WTC11 (cell line): ENCODE measurements around the gene FCHSD2. TPM values are rescaled to one million over a fixed set of nuclear protein-coding genes. Genes with fewer than 3 reads are reported as not detected.

Experiments
- ATAC-seq: fragments of 200-7000 bp; cut with Tn5 transposase; 2 replicates; pipeline ENCODE4 v1.10.0; 2021; ENCODE audit warnings: mild to moderate bottlenecking, moderate library complexity
- CTCF ChIA-PET: fragments of 300-600 bp; sonication (Branson Sonifier 250); formaldehyde crosslinking; loops from one replicate; lab custom pipeline; 2021; ENCODE audit warnings: antibody characterized with exemption; lab: Charles Lee
- POLR2A ChIA-PET: fragments of 350-600 bp; sonication (Branson Sonifier 250); formaldehyde crosslinking; loops from one replicate; lab custom pipeline; 2021; ENCODE audit warnings: antibody characterized with exemption; lab: Charles Lee
- DNase-seq: peaks from one replicate; pipeline ENCODE4 v3.0.0; 2021; ENCODE audit warnings: low spot score
- H3K27ac Mint-ChIP-seq: 2 replicates; pipeline ENCODE4 v1.8.0; 2021; ENCODE audit warnings: mixed read lengths
- H3K27me3 Mint-ChIP-seq: 2 replicates; pipeline ENCODE4 v1.8.0; 2021; ENCODE audit warnings: low read depth, mild to moderate bottlenecking, moderate library complexity, mixed read lengths
- H3K36me3 Mint-ChIP-seq: 2 replicates; pipeline ENCODE4 v1.8.0; 2021; ENCODE audit warnings: mixed read lengths
- H3K4me1 Mint-ChIP-seq: 2 replicates; pipeline ENCODE4 v1.8.0; 2022; ENCODE audit warnings: mixed read lengths
- H3K4me3 Mint-ChIP-seq: 2 replicates; pipeline ENCODE4 v1.8.0; 2021; ENCODE audit warnings: mild to moderate bottlenecking, moderate library complexity, mixed read lengths
- H3K9me3 Mint-ChIP-seq: 2 replicates; pipeline ENCODE4 v1.8.0; 2021; ENCODE audit warnings: mixed read lengths
- ARID4B ChIP-seq: sonication (generic); formaldehyde crosslinking; IDR thresholded peaks from 2 replicates; pipeline ENCODE4 v1.8.0; 2023; ENCODE audit warnings: missing genetic modification reagents, mild to moderate bottlenecking, borderline replicate concordance
- CBFB ChIP-seq: sonication (generic); formaldehyde crosslinking; IDR thresholded peaks from 2 replicates; pipeline ENCODE4 v1.8.1; 2022; ENCODE audit warnings: mild to moderate bottlenecking, low read depth, missing genetic modification reagents
- E2F1 ChIP-seq: sonication (generic); formaldehyde crosslinking; IDR thresholded peaks from 2 replicates; pipeline ENCODE4 v1.8.0; 2022; ENCODE audit warnings: mild to moderate bottlenecking, missing genetic modification reagents
- ERG ChIP-seq: fragments of 250-450 bp; sonication (Bioruptor Pico); IDR thresholded peaks from 2 replicates; pipeline ENCODE4 v1.8.0; 2021; ENCODE audit warnings: mild to moderate bottlenecking
- HMGXB4 ChIP-seq: sonication (generic); formaldehyde crosslinking; IDR thresholded peaks from 2 replicates; pipeline ENCODE4 v1.8.1; 2023; ENCODE audit warnings: mild to moderate bottlenecking, moderate library complexity, missing genetic modification reagents
- NFYB ChIP-seq: sonication (generic); formaldehyde crosslinking; conservative IDR thresholded peaks from 2 replicates; pipeline ENCODE4 v1.8.0; 2022; ENCODE audit warnings: low read depth, missing genetic modification reagents
- NR1H2 ChIP-seq: sonication (generic); formaldehyde crosslinking; IDR thresholded peaks from 2 replicates; pipeline ENCODE4 v1.9.0; 2021; ENCODE audit warnings: mild to moderate bottlenecking, moderate library complexity, missing genetic modification reagents
- SMAD3 ChIP-seq: sonication (generic); formaldehyde crosslinking; IDR thresholded peaks from 2 replicates; pipeline ENCODE4 v1.8.0; 2022; ENCODE audit warnings: missing genetic modification reagents, mild to moderate bottlenecking, borderline replicate concordance
- ZBTB21 ChIP-seq: sonication (generic); formaldehyde crosslinking; IDR thresholded peaks from 2 replicates; pipeline ENCODE4 v1.8.1; 2023; ENCODE audit warnings: mild to moderate bottlenecking, missing genetic modification reagents, borderline replicate concordance
- ZNF317 ChIP-seq: sonication (generic); formaldehyde crosslinking; IDR thresholded peaks from 2 replicates; pipeline ENCODE4 v1.8.1; 2023; ENCODE audit warnings: low read depth, mild to moderate bottlenecking, moderate library complexity, missing genetic modification reagents, borderline replicate concordance
- ZNF423 ChIP-seq: fragments of 250-450 bp; sonication (Bioruptor Pico); IDR thresholded peaks from 2 replicates; pipeline ENCODE4 v2.1.2; 2022; ENCODE audit warnings: mild to moderate bottlenecking, moderate library complexity
- ZNF532 ChIP-seq: fragments of 250-450 bp; sonication (Bioruptor Pico); IDR thresholded peaks from 2 replicates; pipeline ENCODE4 v1.9.0; 2021; ENCODE audit warnings: mild to moderate bottlenecking, borderline replicate concordance
- total RNA-seq: library from RNA; stranded (reverse); gene quantifications from 3 replicates; pipeline ENCODE4 v1.2.3, GENCODE V29; 2021

FCHSD2 gene
- total RNA-seq, 1 experiment from 2014 or later: 10.1 TPM

GRCh38 chr11:73152086-73152853 lies 10.2 kb upstream of the FCHSD2 start (continued):
- no peak for TF ChIP-seq ZNF532

GRCh38 chr11:73151416-73151815 lies 9.3 kb upstream of the FCHSD2 start:
- no peaks in the 10 kb centered on the region for H3K36me3 Mint-ChIP-seq
- POLR2A ChIA-PET: interaction anchor here (1.0 kb wide), 1 partner anchor 9 kb away, joined by 3 read pairs; the partner anchor contains the start of gene FCHSD2
- CTCF ChIA-PET: interaction anchor here (3.5 kb wide), 1 partner anchor 9 kb away, joined by 21 read pairs; the partner anchor contains the start of gene FCHSD2
- no peak overlapping the region for H3K27ac Mint-ChIP-seq
- H3K9me3 Mint-ChIP-seq: peaks cover 4% of the 10 kb centered on the region; the same call in 1 of the 2 replicates
- ATAC-seq (no peak), DNase-seq (no peak)
- H3K4me1 Mint-ChIP-seq: peaks cover 24% of the 10 kb centered on the region
- TF ChIP-seq ZNF317 (CRISPR knock-in tag) (no peak), ERG (no peak), HMGXB4 (CRISPR knock-in tag) (no peak), NFYB (CRISPR knock-in tag) (no peak), NR1H2 (CRISPR knock-in tag) (no peak), SMAD3 (CRISPR knock-in tag) (no peak), ZBTB21 (CRISPR knock-in tag) (no peak), CBFB (CRISPR knock-in tag) (no peak), ARID4B (no peak), ZNF423 (no peak), E2F1 (CRISPR knock-in tag) (no peak)
- no peak overlapping the region for H3K4me3 Mint-ChIP-seq
- peaks cover under 1% of the 10 kb centered on the region; the same call in 1 of the 2 replicates for H3K27me3 Mint-ChIP-seq
